Activated T-helper 1 cell treated with anti-CD3 and anti-CD28 coated beads, Interleukin-12 subunit alpha, Interleukin-12 subunit beta, Interleukin-2, Interleukin-4 antibody, amounts not matched to agents 30 ng/mL and 10 ng/mL and 1 ng/mL, durations not matched to agents 14 hours and 24 hours and 36 hours (primary cell): ENCODE measurements around the gene KIFC3. TPM values are rescaled to one million over a fixed set of nuclear protein-coding genes. Genes with fewer than 3 reads are reported as not detected.
"Not testable (repeated sequence)": the region's sequence is repeated elsewhere in the genome, so short reads cannot be mapped to it uniquely, and the experiment has no call there.

Experiments
- DNase-seq: peaks from one replicate; pipeline ENCODE4 v3.0.0; 2021; ENCODE audit warnings: low spot score
- H3K27ac Mint-ChIP-seq: one replicate; pipeline ENCODE4 v1.8.0; 2021; ENCODE audit warnings: mild to moderate bottlenecking, mixed read lengths
- H3K27me3 Mint-ChIP-seq: one replicate; pipeline ENCODE4 v1.8.0; 2022; ENCODE audit warnings: mild to moderate bottlenecking, moderate library complexity, mixed read lengths; ENCODE audit not compliant: insufficient read depth
- H3K36me3 Mint-ChIP-seq: one replicate; pipeline ENCODE4 v1.8.0; 2021; ENCODE audit warnings: low read depth, mixed read lengths
- H3K4me1 Mint-ChIP-seq: one replicate; pipeline ENCODE4 v1.8.0; 2021; ENCODE audit warnings: low read depth, mixed read lengths
- H3K4me3 Mint-ChIP-seq: one replicate; pipeline ENCODE4 v1.8.0; 2021; ENCODE audit warnings: mild to moderate bottlenecking, moderate library complexity, mixed read lengths
- H3K9me3 Mint-ChIP-seq: one replicate; pipeline ENCODE4 v1.8.0; 2021; ENCODE audit warnings: mixed read lengths
- intact Hi-C: fragments of 100-400 bp; cut with micrococcal nuclease; formaldehyde crosslinking; loops from one replicate; pipeline ENCODE4 v1.15.1; 2024
- total RNA-seq: library from RNA; stranded (reverse); gene quantifications from 2 replicates; pipeline ENCODE4 v1.2.3, GENCODE V29; 2022

KIFC3 gene
- total RNA-seq, 1 donor from 2014 or later = 0.96 TPM

GRCh38 chr16:57736419-57737351, 65.6 kb downstream of the KIFC3 start:
- Mint-ChIP-seq H3K27me3 (no peaks in the 10 kb centered on the region), H3K9me3 (peaks cover 16% of the 10 kb centered on the region), H3K27ac (peak overlapping the region; percentile 97), H3K4me3 (peak overlapping the region; percentile 97), H3K4me1 (peaks cover 19% of the 10 kb centered on the region), H3K36me3 (peaks cover 10% of the 10 kb centered on the region)
- peak; percentile 41 for DNase-seq
- intact Hi-C loops = loop anchor here (5.0 kb wide), 3 partner anchors 259 to 996 kb away; partner anchors contain the start of genes GOT2 and SETD6

GRCh38 chr16:57735755-57736418, 66.4 kb downstream of the KIFC3 start, which contains the start of gene KATNB1:
KATNB1 (plus strand) TSS chr16:57735770; CDS start chr16:57737244, 1,474 bp downstream.
- intact Hi-C loops = loop anchor here (1.0 to 5.0 kb wide), 17 partner anchors 21 to 996 kb away; partner anchors contain the start of genes CCDC102A, CFAP20, CIAPIN1 and COQ9
- peak within 1 kb of the TSS; percentile 97 for H3K4me3 Mint-ChIP-seq
- H3K27ac Mint-ChIP-seq = peak within 1 kb of the TSS; percentile 97
- H3K36me3 Mint-ChIP-seq = peaks cover 8% of the 10 kb centered on the region
- H3K27me3 Mint-ChIP-seq = no peaks in the 10 kb centered on the region
- peaks cover 19% of the 10 kb centered on the region for H3K4me1 Mint-ChIP-seq
- peaks cover 22% of the 10 kb centered on the region for H3K9me3 Mint-ChIP-seq
- peak; percentile 5 for DNase-seq

GRCh38 chr16:57734925-57735754, 67.2 kb downstream of the KIFC3 start:
- Mint-ChIP-seq H3K36me3 (peaks cover 8% of the 10 kb centered on the region), H3K9me3 (peaks cover 22% of the 10 kb centered on the region), H3K4me3 (peak overlapping the region; percentile 97), H3K4me1 (peaks cover 19% of the 10 kb centered on the region), H3K27me3 (no peaks in the 10 kb centered on the region), H3K27ac (peak overlapping the region; percentile 97)
- DNase-seq = peak; percentile 97
- intact Hi-C loops = loop anchor here (1.0 to 5.0 kb wide), 17 partner anchors 22 to 997 kb away; partner anchors contain the start of genes CCDC102A, CFAP20, CIAPIN1 and COQ9

- Mint-ChIP-seq H3K27ac (peak overlapping the region; percentile 97), H3K9me3 (peaks cover 22% of the 10 kb centered on the region), H3K36me3 (peaks cover 8% of the 10 kb centered on the region), H3K4me1 (peaks cover 19% of the 10 kb centered on the region), H3K4me3 (peak overlapping the region; percentile 97), H3K27me3 (no peaks in the 10 kb centered on the region)
- DNase-seq = no peak
- intact Hi-C loops = loop anchor here (2.0 kb wide), 1 partner anchor 548 kb away; the partner anchor contains the start of genes PSME3IP1 and RSPRY1
These were observed 67.9 kb downstream of the KIFC3 start for GRCh38 chr16:57734308-57734924.

- Mint-ChIP-seq H3K27me3 (no peaks in the 10 kb centered on the region), H3K9me3 (peaks cover 22% of the 10 kb centered on the region), H3K4me1 (peaks cover 16% of the 10 kb centered on the region), H3K27ac (no peak overlapping the region), H3K36me3 (peaks cover 8% of the 10 kb centered on the region), H3K4me3 (peak overlapping the region; percentile 64)
- DNase-seq = no peak
- intact Hi-C loops = no loop called here
These were observed 69.6 kb downstream of the KIFC3 start for GRCh38 chr16:57732714-57733113.

- intact Hi-C loops = no loop called here
- no peak overlapping the region for H3K27ac Mint-ChIP-seq
- peaks cover 22% of the 10 kb centered on the region for H3K9me3 Mint-ChIP-seq
These were observed 70.3 kb downstream of the KIFC3 start for GRCh38 chr16:57732037-57732436.

GRCh38 chr16:57730771-57731730, 71.2 kb downstream of the KIFC3 start:
- Mint-ChIP-seq H3K4me1 (no peaks in the 10 kb centered on the region), H3K9me3 (peaks cover 22% of the 10 kb centered on the region), H3K4me3 (no peak overlapping the region), H3K27me3 (no peaks in the 10 kb centered on the region), H3K27ac (no peak overlapping the region), H3K36me3 (peaks cover 8% of the 10 kb centered on the region)
- intact Hi-C loops = no loop called here
- DNase-seq = no peak

More at GRCh38 chr16:57732037-57732436, 70.3 kb downstream of the KIFC3 start:
- Mint-ChIP-seq H3K36me3 (peaks cover 8% of the 10 kb centered on the region), H3K4me3 (no peak overlapping the region), H3K27me3 (no peaks in the 10 kb centered on the region), H3K4me1 (peaks cover 10% of the 10 kb centered on the region)
- DNase-seq = no peak

- DNase-seq, H3K4me3 Mint-ChIP-seq, H3K4me1 Mint-ChIP-seq, H3K27ac Mint-ChIP-seq, H3K36me3 Mint-ChIP-seq, intact Hi-C loops, H3K27me3 Mint-ChIP-seq: not testable (repeated sequence)
- H3K9me3 Mint-ChIP-seq = peaks cover 22% of the 10 kb centered on the region
These were observed 72.4 kb downstream of the KIFC3 start for GRCh38 chr16:57729852-57730251.

- no peak for DNase-seq
- peak overlapping the region; percentile 86 for H3K27ac Mint-ChIP-seq
- H3K27me3 Mint-ChIP-seq = no peaks in the 10 kb centered on the region
- H3K9me3 Mint-ChIP-seq = peaks cover 22% of the 10 kb centered on the region
- no peaks in the 10 kb centered on the region for H3K4me1 Mint-ChIP-seq
- H3K36me3 Mint-ChIP-seq = peaks cover 8% of the 10 kb centered on the region
- intact Hi-C loops = no loop called here
- no peak overlapping the region for H3K4me3 Mint-ChIP-seq
These were observed 73.2 kb downstream of the KIFC3 start for GRCh38 chr16:57729182-57729484.

- intact Hi-C loops = no loop called here
These were observed 73.7 kb downstream of the KIFC3 start for GRCh38 chr16:57728336-57729181.

More at GRCh38 chr16:57728336-57729181, 73.7 kb downstream of the KIFC3 start:
- DNase-seq = no peak
- Mint-ChIP-seq H3K27me3 (no peaks in the 10 kb centered on the region), H3K27ac (peak overlapping the region; percentile 61), H3K4me1 (no peaks in the 10 kb centered on the region), H3K4me3 (no peak overlapping the region), H3K9me3 (peaks cover 22% of the 10 kb centered on the region), H3K36me3 (peaks cover 8% of the 10 kb centered on the region)
